DMS 273 (cell line): ENCODE results near the gene RAB28.

Experiments used
- DNase-seq: peaks from one replicate; lab custom pipeline; 2025; ENCODE audit not compliant: unreplicated experiment; lab: John Stamatoyannopoulos, UW

RAB28 gene

GRCh38 chr4:13323921-13324320, 160.2 kb downstream of the RAB28 start:
- no peak for DNase-seq

- no peak for DNase-seq
These were observed 161.4 kb downstream of the RAB28 start for GRCh38 chr4:13322681-13323101.
